HFFc6 (cell line): ENCODE data around the gene CHD1. TPM values are rescaled to one million over a fixed set of nuclear protein-coding genes. Genes with fewer than 3 reads are reported as not detected.

Source experiments
- DNase-seq: peaks from one replicate; pipeline ENCODE4 v3.0.0-alpha.2; 2018
- H3K27ac Mint-ChIP-seq: 2 replicates; pipeline ENCODE4 v1.8.0; 2020; ENCODE audit warnings: mild to moderate bottlenecking, mixed read lengths
- H3K27me3 Mint-ChIP-seq: 2 replicates; pipeline ENCODE4 v1.8.0; 2021; ENCODE audit warnings: mild to moderate bottlenecking, moderate library complexity, mixed read lengths; ENCODE audit not compliant: insufficient read depth
- H3K36me3 Mint-ChIP-seq: 2 replicates; pipeline ENCODE4 v1.8.0; 2021; ENCODE audit warnings: low read depth, mixed read lengths
- H3K4me1 Mint-ChIP-seq: 2 replicates; pipeline ENCODE4 v1.8.0; 2020; ENCODE audit warnings: low read depth, mixed read lengths
- H3K4me3 Mint-ChIP-seq: 2 replicates; pipeline ENCODE4 v1.8.0; 2020; ENCODE audit warnings: mild to moderate bottlenecking, moderate library complexity, mixed read lengths
- H3K9me3 Mint-ChIP-seq: 2 replicates; pipeline ENCODE4 v1.8.0; 2020; ENCODE audit warnings: mild to moderate bottlenecking, mixed read lengths
- total RNA-seq, 6 experiments: library from RNA; stranded (reverse); fragmentation: NEBNext Ultra II Directional; extraction: Animal tissue kit (Norgen Biotek cat#: 25700); gene quantifications; 2 replicates in 1 of 6; 3 replicates in 5 of 6; pipeline ENCODE4 v1.2.3, GENCODE V29; 2021
- TF ChIP-seq, protein P1 (sequence below): fragments of 200-600 bp; sonication (generic); IDR thresholded peaks from 2 replicates; pipeline ENCODE4 v1.5.0; 2021; ENCODE audit warnings: antibody characterized with exemption, mild to moderate bottlenecking

The CHD1 gene
- total RNA-seq, 6 experiments from 2014 or later, result 18.1 to 25.0 (median 20.8) TPM

DNA sequence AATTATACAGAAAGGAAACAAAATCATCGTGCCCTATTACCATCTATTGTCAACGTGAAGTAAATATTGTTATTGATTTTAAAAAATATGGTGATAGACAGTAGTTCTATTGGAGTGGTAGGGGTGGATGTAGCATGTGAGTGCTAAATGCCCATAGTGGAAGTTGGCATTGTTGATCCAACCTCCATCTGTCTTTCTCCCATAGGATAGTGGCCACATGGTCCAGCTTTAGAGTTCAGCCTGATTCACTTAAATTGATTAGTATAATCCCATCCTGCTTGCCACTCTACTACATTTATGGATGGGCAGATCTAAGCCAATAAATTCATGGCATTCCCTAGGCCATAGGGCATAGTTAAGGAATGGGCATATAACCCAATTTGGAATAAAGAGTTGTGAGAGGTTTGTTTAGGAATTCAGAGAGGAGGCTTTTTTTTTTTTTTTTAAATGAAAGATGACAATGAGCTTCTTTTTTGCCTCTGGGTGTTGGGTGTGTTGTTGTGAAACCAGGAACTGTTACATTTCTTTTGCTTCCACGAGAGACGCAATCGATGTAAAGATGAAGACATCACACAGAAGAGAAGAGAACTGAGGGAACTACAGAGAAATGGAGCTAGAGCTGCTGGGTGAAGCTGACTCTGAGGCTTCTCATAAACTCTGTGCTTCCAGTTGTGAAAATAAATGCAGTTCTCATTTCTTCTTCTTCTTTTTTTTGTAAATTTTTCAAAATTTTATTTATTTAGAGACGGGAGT lies 12.5 kb upstream of the CHD1 start:
- Mint-ChIP-seq H3K27ac (no peak overlapping the region), H3K27me3 (no peaks in the 10 kb centered on the region; the same call in none of the 2 replicates), H3K4me3 (no peak overlapping the region), H3K4me1 (peaks cover 34% of the 10 kb centered on the region), H3K36me3 (no peaks in the 10 kb centered on the region), H3K9me3 (no peaks in the 10 kb centered on the region)
- no peak for DNase-seq
- TF ChIP-seq, protein P1, sequence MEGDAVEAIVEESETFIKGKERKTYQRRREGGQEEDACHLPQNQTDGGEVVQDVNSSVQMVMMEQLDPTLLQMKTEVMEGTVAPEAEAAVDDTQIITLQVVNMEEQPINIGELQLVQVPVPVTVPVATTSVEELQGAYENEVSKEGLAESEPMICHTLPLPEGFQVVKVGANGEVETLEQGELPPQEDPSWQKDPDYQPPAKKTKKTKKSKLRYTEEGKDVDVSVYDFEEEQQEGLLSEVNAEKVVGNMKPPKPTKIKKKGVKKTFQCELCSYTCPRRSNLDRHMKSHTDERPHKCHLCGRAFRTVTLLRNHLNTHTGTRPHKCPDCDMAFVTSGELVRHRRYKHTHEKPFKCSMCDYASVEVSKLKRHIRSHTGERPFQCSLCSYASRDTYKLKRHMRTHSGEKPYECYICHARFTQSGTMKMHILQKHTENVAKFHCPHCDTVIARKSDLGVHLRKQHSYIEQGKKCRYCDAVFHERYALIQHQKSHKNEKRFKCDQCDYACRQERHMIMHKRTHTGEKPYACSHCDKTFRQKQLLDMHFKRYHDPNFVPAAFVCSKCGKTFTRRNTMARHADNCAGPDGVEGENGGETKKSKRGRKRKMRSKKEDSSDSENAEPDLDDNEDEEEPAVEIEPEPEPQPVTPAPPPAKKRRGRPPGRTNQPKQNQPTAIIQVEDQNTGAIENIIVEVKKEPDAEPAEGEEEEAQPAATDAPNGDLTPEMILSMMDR, result no peak

DNA sequence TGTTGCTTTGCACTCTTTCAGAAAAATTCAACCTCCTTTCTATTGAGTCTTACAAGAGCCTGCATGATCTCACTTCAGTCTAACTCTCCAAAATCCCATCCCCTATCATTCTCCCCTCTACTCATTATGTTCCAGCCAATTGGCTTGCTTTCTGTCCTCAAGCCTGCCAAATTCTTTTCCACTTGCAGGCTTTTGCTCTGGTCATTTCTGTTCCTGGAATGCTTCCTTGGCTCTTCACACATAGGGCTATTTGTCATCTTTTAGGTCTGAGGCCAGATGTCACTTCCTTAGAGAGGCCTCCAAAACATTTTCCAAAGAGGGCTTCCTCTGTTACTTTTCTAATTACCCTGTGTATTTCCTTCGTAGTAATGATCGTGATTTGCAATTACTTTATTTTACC lies 11.8 kb upstream of the CHD1 start:
- no peak for DNase-seq
- TF ChIP-seq, protein P1, result no peak
- Mint-ChIP-seq H3K4me3 (no peak overlapping the region), H3K36me3 (no peaks in the 10 kb centered on the region), H3K27ac (peak overlapping the region; percentile 2), H3K4me1 (peaks cover 34% of the 10 kb centered on the region), H3K27me3 (no peaks in the 10 kb centered on the region; the same call in none of the 2 replicates), H3K9me3 (no peaks in the 10 kb centered on the region)

DNA sequence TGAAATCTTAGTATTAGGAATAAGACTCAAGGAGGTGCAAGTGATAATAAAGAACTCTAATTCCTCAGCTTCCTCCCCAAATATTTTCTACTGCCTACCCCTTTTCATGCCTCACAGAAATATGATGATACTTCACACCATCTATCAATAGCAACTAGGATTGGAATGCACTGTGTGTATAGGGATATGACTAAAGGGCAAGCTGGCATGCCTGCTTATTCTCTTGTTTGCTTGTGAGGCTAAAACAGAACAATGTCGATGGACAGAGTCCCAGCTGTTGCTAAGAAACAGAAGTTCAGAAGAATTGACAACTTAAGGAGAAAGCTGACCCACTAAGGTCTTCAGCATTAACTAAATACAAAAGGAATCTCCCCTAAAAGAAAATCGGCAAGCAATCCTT lies 9.7 kb upstream of the CHD1 start:
- Mint-ChIP-seq H3K27ac (peak overlapping the region; percentile 73), H3K9me3 (no peaks in the 10 kb centered on the region), H3K27me3 (no peaks in the 10 kb centered on the region; the same call in 1 of the 2 replicates), H3K4me1 (peaks cover 52% of the 10 kb centered on the region), H3K4me3 (no peak overlapping the region), H3K36me3 (no peaks in the 10 kb centered on the region)
- peak; percentile 60 for DNase-seq
- TF ChIP-seq, protein P1, result no peak

- no peak overlapping the region for H3K4me3 Mint-ChIP-seq
- TF ChIP-seq, protein P1, result no peak
- DNase-seq, result no peak
- H3K27ac Mint-ChIP-seq, result no peak overlapping the region
- H3K27me3 Mint-ChIP-seq, result no peaks in the 10 kb centered on the region; the same call in 1 of the 2 replicates
- H3K36me3 Mint-ChIP-seq, result no peaks in the 10 kb centered on the region
- H3K9me3 Mint-ChIP-seq, result no peaks in the 10 kb centered on the region
- peaks cover 50% of the 10 kb centered on the region for H3K4me1 Mint-ChIP-seq
These were observed 8.3 kb upstream of the CHD1 start for GRCh38 chr5:98936948-98937715.

DNA sequence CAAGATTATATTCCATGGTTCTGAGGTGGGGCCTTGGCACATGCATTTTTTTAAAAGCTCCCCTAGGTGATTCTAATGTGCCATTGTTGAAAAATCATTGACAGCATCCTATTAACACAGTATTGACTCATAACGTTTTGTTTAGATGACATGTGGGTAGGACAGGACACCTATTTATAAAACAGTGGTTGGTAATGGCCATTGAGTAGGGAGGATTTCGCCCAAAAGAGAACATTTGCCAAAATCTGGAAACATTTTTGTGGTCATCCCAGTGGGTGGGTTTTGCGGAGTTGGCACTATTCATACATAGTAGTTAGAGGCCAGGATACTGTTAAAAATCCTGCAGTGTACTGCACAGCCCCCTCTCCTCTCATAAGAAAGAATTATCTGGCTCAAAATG lies 6.4 kb upstream of the CHD1 start:
- TF ChIP-seq, protein P1, result no peak
- peaks cover 45% of the 10 kb centered on the region for H3K4me1 Mint-ChIP-seq
- H3K36me3 Mint-ChIP-seq, result no peaks in the 10 kb centered on the region
- no peak overlapping the region for H3K4me3 Mint-ChIP-seq
- H3K9me3 Mint-ChIP-seq, result no peaks in the 10 kb centered on the region
- no peak overlapping the region for H3K27ac Mint-ChIP-seq
- H3K27me3 Mint-ChIP-seq, result no peaks in the 10 kb centered on the region
- DNase-seq, result no peak
